ENCODE measurements around the gene OGT. TPM values are rescaled to one million over a fixed set of nuclear protein-coding genes. Genes with fewer than 3 reads are reported as not detected.
A peak's percentile ranks its signal among the peaks of the same experiment; 100 is the strongest.

OGT gene
- total RNA-seq, 1 experiment from 2014 or later, result 469 TPM

- peaks cover 31% of the 10 kb centered on the region for H4K20me1 ChIP-seq (ENCODE audit: insufficient read depth, low read depth, low read length)
- peaks cover 55% of the 10 kb centered on the region for H3K79me2 ChIP-seq (ENCODE audit: low read length)
- peak overlapping the region; percentile 76 for H3K4me2 ChIP-seq (ENCODE audit: low read depth, low read length, poor library complexity, severe bottlenecking)
- peak overlapping the region; percentile 70 for H3K4me3 ChIP-seq (ENCODE audit: low read length)
- H2AFZ ChIP-seq (ENCODE audit: low read length), result no peak overlapping the region
- H3K9me3 ChIP-seq (ENCODE audit: low read length), result peaks cover 2% of the 10 kb centered on the region; the same call in 1 of the 2 replicates
- peaks cover 41% of the 10 kb centered on the region for H3K4me1 ChIP-seq (ENCODE audit: low read length)
- H3K9ac ChIP-seq (ENCODE audit: low read length), result peak overlapping the region; percentile 91
- peak; percentile 57 for DNase-seq
- peaks cover 18% of the 10 kb centered on the region; the same call in 1 of the 2 replicates for H3K36me3 ChIP-seq (ENCODE audit: insufficient read depth, low read length)
- H3K9me2 ChIP-seq (replicated peaks; ENCODE audit: insufficient read depth, low read length), result no peaks in the 10 kb centered on the region
- no peaks in the 10 kb centered on the region for H3K27me3 ChIP-seq (ENCODE audit: low read length)
- H3K27ac ChIP-seq (ENCODE audit: low read length), result peak overlapping the region; percentile 82
Observed at GRCh38 chrX:71533516-71533850, 579 bp downstream of the OGT start.

DNA sequence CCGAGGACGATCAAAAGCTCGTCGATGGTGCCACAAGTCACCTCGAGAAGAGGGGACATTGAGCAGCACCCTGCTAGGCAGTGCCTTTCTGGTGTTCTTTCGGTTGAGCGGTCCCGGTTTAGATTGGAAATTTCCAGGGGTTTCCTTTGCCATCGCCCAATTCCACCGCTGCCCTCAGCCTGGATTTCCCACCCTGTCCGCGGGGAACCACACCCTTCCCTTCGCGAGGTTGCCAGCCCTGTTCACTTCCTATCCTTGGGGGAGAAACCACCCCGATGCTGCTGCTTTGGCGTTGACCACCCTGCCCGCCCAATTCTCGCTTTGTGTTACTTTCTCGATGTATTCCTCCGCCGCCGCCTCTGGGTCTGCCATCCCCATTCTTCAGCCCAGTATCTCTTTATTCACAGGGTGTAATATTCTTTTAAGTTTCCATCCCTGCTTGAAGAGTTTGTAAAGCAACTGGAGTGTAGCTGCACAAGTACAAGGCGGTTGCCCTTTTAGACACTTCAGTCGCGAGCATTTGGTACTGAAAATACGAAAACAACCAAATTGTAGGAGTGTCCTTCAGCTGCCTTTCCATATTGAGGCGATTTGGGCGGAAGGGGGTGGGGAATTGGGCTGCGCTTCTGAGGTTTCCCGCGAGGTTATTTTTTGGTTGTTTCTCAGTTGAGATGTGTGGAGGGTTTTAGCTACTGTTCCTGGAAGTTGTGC is 1.1 kb downstream of the OGT start:
- Histone ChIP-seq H4K20me1 (ENCODE audit: insufficient read depth, low read depth, low read length) (peaks cover 36% of the 10 kb centered on the region), H3K9me3 (ENCODE audit: low read length) (peaks cover 2% of the 10 kb centered on the region; the same call in 1 of the 2 replicates), H3K36me3 (ENCODE audit: insufficient read depth, low read length) (peaks cover 23% of the 10 kb centered on the region; the same call in 1 of the 2 replicates), H3K27ac (ENCODE audit: low read length) (peak overlapping the region; percentile 82), H3K79me2 (ENCODE audit: low read length) (peaks cover 60% of the 10 kb centered on the region), H3K4me3 (ENCODE audit: low read length) (peak overlapping the region; percentile 70), H3K4me2 (ENCODE audit: low read depth, low read length, poor library complexity, severe bottlenecking) (peak overlapping the region; percentile 76), H3K27me3 (ENCODE audit: low read length) (no peaks in the 10 kb centered on the region), H3K9ac (ENCODE audit: low read length) (peak overlapping the region; percentile 91), H3K4me1 (ENCODE audit: low read length) (peaks cover 46% of the 10 kb centered on the region), H3K9me2 (replicated peaks; ENCODE audit: insufficient read depth, low read length) (no peaks in the 10 kb centered on the region), H2AFZ (ENCODE audit: low read length) (no peak overlapping the region)
- DNase-seq, result peak; percentile 68

DNA sequence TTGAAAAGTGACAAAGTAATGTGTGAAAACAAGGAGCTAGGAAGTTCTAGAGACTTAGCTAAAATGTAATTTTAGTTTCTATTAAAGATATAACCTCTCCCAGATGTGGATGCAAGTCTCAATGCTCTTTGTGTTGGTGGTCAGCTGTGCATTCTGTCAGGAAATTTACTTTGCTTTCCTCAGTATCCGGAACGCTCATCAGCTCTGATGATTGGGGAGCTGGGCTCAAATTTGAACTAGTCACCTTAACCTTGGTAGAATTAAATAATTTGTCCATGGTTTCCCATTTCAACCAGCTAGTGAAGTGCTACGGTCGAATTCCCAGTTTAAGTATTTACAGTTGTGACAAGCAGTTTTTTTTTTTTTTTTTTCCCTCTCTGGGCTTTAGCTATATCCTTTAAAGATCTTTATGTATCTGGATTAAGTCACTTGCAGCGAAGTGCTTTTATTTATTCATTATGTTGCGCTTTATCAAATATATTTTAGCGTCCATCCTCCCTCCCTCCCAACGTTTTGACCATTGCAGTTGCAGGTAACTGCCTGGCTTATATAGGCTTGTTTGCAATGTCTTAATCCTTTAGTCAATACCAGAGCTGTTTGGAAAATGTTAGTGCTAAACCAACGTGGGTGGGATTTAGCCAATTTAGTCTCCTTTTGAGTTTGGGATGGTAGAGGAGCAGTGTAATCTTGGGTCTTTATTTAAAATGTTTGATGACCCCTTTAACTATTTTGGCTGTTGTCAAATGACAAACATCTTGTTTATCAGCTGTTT is 2.1 kb downstream of the OGT start:
- peak overlapping the region; percentile 91 for H3K9ac ChIP-seq (ENCODE audit: low read length)
- H2AFZ ChIP-seq (ENCODE audit: low read length), result no peak overlapping the region
- DNase-seq, result no peak
- peak overlapping the region; percentile 70 for H3K4me3 ChIP-seq (ENCODE audit: low read length)
- peaks cover 2% of the 10 kb centered on the region; the same call in 1 of the 2 replicates for H3K9me3 ChIP-seq (ENCODE audit: low read length)
- peak overlapping the region; percentile 76 for H3K4me2 ChIP-seq (ENCODE audit: low read depth, low read length, poor library complexity, severe bottlenecking)
- no peaks in the 10 kb centered on the region for H3K9me2 ChIP-seq (replicated peaks; ENCODE audit: insufficient read depth, low read length)
- peaks cover 26% of the 10 kb centered on the region; the same call in 1 of the 2 replicates for H3K36me3 ChIP-seq (ENCODE audit: insufficient read depth, low read length)
- H3K4me1 ChIP-seq (ENCODE audit: low read length), result peaks cover 56% of the 10 kb centered on the region
- peaks cover 46% of the 10 kb centered on the region for H4K20me1 ChIP-seq (ENCODE audit: insufficient read depth, low read depth, low read length)
- H3K27me3 ChIP-seq (ENCODE audit: low read length), result no peaks in the 10 kb centered on the region
- no peak overlapping the region for H3K27ac ChIP-seq (ENCODE audit: low read length)
- peaks cover 70% of the 10 kb centered on the region for H3K79me2 ChIP-seq (ENCODE audit: low read length)

GRCh38 chrX:71536285-71536684 is 3.4 kb downstream of the OGT start:
- peaks cover 26% of the 10 kb centered on the region; the same call in 1 of the 2 replicates for H3K36me3 ChIP-seq (ENCODE audit: insufficient read depth, low read length)
- no peaks in the 10 kb centered on the region for H3K27me3 ChIP-seq (ENCODE audit: low read length)
- no peak overlapping the region for H2AFZ ChIP-seq (ENCODE audit: low read length)
- DNase-seq, result no peak
- peak overlapping the region; percentile 70; the same call in 1 of the 2 replicates for H3K4me3 ChIP-seq (ENCODE audit: low read length)
- H4K20me1 ChIP-seq (ENCODE audit: insufficient read depth, low read depth, low read length), result peaks cover 49% of the 10 kb centered on the region
- H3K27ac ChIP-seq (ENCODE audit: low read length), result no peak overlapping the region
- peak overlapping the region; percentile 76 for H3K4me2 ChIP-seq (ENCODE audit: low read depth, low read length, poor library complexity, severe bottlenecking)
- no peaks in the 10 kb centered on the region for H3K9me3 ChIP-seq (ENCODE audit: low read length)
- H3K79me2 ChIP-seq (ENCODE audit: low read length), result peaks cover 83% of the 10 kb centered on the region
- H3K9ac ChIP-seq (ENCODE audit: low read length), result 0 out of 2 replicates have a peak overlapping the region, but pooled peaks have one; percentile 9
- peaks cover 68% of the 10 kb centered on the region for H3K4me1 ChIP-seq (ENCODE audit: low read length)
- no peaks in the 10 kb centered on the region for H3K9me2 ChIP-seq (replicated peaks; ENCODE audit: insufficient read depth, low read length)

- H3K9ac ChIP-seq (ENCODE audit: low read length), result no peak overlapping the region
- H3K36me3 ChIP-seq (ENCODE audit: insufficient read depth, low read length), result peaks cover 32% of the 10 kb centered on the region; the same call in 1 of the 2 replicates
- peaks cover 60% of the 10 kb centered on the region for H3K4me1 ChIP-seq (ENCODE audit: low read length)
- H3K9me2 ChIP-seq (replicated peaks; ENCODE audit: insufficient read depth, low read length), result no peaks in the 10 kb centered on the region
- no peaks in the 10 kb centered on the region for H3K27me3 ChIP-seq (ENCODE audit: low read length)
- DNase-seq, result no peak
- peaks cover 98% of the 10 kb centered on the region for H3K79me2 ChIP-seq (ENCODE audit: low read length)
- H3K4me3 ChIP-seq (ENCODE audit: low read length), result no peak overlapping the region; the same call in 1 of the 2 replicates
- H3K4me2 ChIP-seq (ENCODE audit: low read depth, low read length, poor library complexity, severe bottlenecking), result no peak overlapping the region
- peaks cover 57% of the 10 kb centered on the region for H4K20me1 ChIP-seq (ENCODE audit: insufficient read depth, low read depth, low read length)
- H3K27ac ChIP-seq (ENCODE audit: low read length), result no peak overlapping the region
- H2AFZ ChIP-seq (ENCODE audit: low read length), result no peak overlapping the region
- no peaks in the 10 kb centered on the region for H3K9me3 ChIP-seq (ENCODE audit: low read length)
Observed at GRCh38 chrX:71537743-71538142, 4.8 kb downstream of the OGT start.

GRCh38 chrX:71540801-71541200 is 7.9 kb downstream of the OGT start:
- DNase-seq, result no peak
- H3K9me3 ChIP-seq (ENCODE audit: low read length), result no peaks in the 10 kb centered on the region
- peaks cover 50% of the 10 kb centered on the region for H3K4me1 ChIP-seq (ENCODE audit: low read length)
- H2AFZ ChIP-seq (ENCODE audit: low read length), result no peak overlapping the region
- H3K27ac ChIP-seq (ENCODE audit: low read length), result no peak overlapping the region
- H3K27me3 ChIP-seq (ENCODE audit: low read length), result no peaks in the 10 kb centered on the region
- H3K4me3 ChIP-seq (ENCODE audit: low read length), result no peak overlapping the region
- no peak overlapping the region for H3K9ac ChIP-seq (ENCODE audit: low read length)
- peaks cover 39% of the 10 kb centered on the region; the same call in 1 of the 2 replicates for H3K36me3 ChIP-seq (ENCODE audit: insufficient read depth, low read length)
- no peaks in the 10 kb centered on the region for H3K9me2 ChIP-seq (replicated peaks; ENCODE audit: insufficient read depth, low read length)
- H3K4me2 ChIP-seq (ENCODE audit: low read depth, low read length, poor library complexity, severe bottlenecking), result peak overlapping the region; percentile 23
- H3K79me2 ChIP-seq (ENCODE audit: low read length), result peaks cover 96% of the 10 kb centered on the region
- peaks cover 44% of the 10 kb centered on the region for H4K20me1 ChIP-seq (ENCODE audit: insufficient read depth, low read depth, low read length)

- Histone ChIP-seq H3K9me3 (ENCODE audit: low read length) (no peaks in the 10 kb centered on the region), H3K4me3 (ENCODE audit: low read length) (no peak overlapping the region), H3K36me3 (ENCODE audit: insufficient read depth, low read length) (peaks cover 33% of the 10 kb centered on the region; the same call in 1 of the 2 replicates), H4K20me1 (ENCODE audit: insufficient read depth, low read depth, low read length) (peaks cover 39% of the 10 kb centered on the region), H3K4me1 (ENCODE audit: low read length) (peaks cover 44% of the 10 kb centered on the region), H2AFZ (ENCODE audit: low read length) (no peak overlapping the region), H3K27me3 (ENCODE audit: low read length) (no peaks in the 10 kb centered on the region), H3K9me2 (replicated peaks; ENCODE audit: insufficient read depth, low read length) (no peaks in the 10 kb centered on the region), H3K4me2 (ENCODE audit: low read depth, low read length, poor library complexity, severe bottlenecking) (no peak overlapping the region), H3K27ac (ENCODE audit: low read length) (no peak overlapping the region; the same call in 1 of the 2 replicates), H3K9ac (ENCODE audit: low read length) (no peak overlapping the region), H3K79me2 (ENCODE audit: low read length) (peaks cover 93% of the 10 kb centered on the region)
- peak; percentile 46 for DNase-seq
Observed at GRCh38 chrX:71541210-71542022, 8.5 kb downstream of the OGT start.

Measured in Karpas-422 (cell line).